Measurements from ENCODE around the gene COL5A2. TPM values are rescaled to one million over a fixed set of nuclear protein-coding genes. Genes with fewer than 3 reads are reported as not detected.

COL5A2 gene
- total RNA-seq, 1 donor from 2014 or later = 0.13 TPM

GRCh38 chr2:189102735-189103134 lies 76.8 kb downstream of the COL5A2 start:
- TF ChIP-seq, protein P1, sequence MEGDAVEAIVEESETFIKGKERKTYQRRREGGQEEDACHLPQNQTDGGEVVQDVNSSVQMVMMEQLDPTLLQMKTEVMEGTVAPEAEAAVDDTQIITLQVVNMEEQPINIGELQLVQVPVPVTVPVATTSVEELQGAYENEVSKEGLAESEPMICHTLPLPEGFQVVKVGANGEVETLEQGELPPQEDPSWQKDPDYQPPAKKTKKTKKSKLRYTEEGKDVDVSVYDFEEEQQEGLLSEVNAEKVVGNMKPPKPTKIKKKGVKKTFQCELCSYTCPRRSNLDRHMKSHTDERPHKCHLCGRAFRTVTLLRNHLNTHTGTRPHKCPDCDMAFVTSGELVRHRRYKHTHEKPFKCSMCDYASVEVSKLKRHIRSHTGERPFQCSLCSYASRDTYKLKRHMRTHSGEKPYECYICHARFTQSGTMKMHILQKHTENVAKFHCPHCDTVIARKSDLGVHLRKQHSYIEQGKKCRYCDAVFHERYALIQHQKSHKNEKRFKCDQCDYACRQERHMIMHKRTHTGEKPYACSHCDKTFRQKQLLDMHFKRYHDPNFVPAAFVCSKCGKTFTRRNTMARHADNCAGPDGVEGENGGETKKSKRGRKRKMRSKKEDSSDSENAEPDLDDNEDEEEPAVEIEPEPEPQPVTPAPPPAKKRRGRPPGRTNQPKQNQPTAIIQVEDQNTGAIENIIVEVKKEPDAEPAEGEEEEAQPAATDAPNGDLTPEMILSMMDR (IDR thresholded peaks at IDR 0.05) = no peak
- intact Hi-C loops (cut with micrococcal nuclease) = no loop called here
- Mint-ChIP-seq H3K27ac (no peak overlapping the region), H3K9me3 (no peaks in the 10 kb centered on the region), H3K4me3 (no peak overlapping the region), H3K27me3 (no peaks in the 10 kb centered on the region), H3K4me1 (no peaks in the 10 kb centered on the region), H3K36me3 (ENCODE audit: low read depth) (no peaks in the 10 kb centered on the region)
- CTCF ChIA-PET = no interaction called here
- no peak for ATAC-seq (ENCODE audit: low read depth)
- POLR2A ChIA-PET = no interaction called here
- no peak for DNase-seq

- ChIA-PET POLR2A (no interaction called here), CTCF (no interaction called here)
- no peaks in the 10 kb centered on the region for H3K9me3 Mint-ChIP-seq
- no peaks in the 10 kb centered on the region for H3K4me1 Mint-ChIP-seq
- intact Hi-C loops (cut with micrococcal nuclease) = loop anchor here (5.0 kb wide), 1 partner anchor 189 kb away; no protein-coding TSS in a partner anchor
- no peak for ATAC-seq (ENCODE audit: low read depth)
- no peaks in the 10 kb centered on the region for H3K36me3 Mint-ChIP-seq (ENCODE audit: low read depth)
- no peaks in the 10 kb centered on the region for H3K27me3 Mint-ChIP-seq
- no peak for DNase-seq
- no peak overlapping the region for H3K4me3 Mint-ChIP-seq
- TF ChIP-seq, protein P1 (IDR thresholded peaks at IDR 0.05) = no peak
- H3K27ac Mint-ChIP-seq = no peak overlapping the region
Measured at GRCh38 chr2:189097934-189098333, 81.6 kb downstream of the COL5A2 start.

DNA sequence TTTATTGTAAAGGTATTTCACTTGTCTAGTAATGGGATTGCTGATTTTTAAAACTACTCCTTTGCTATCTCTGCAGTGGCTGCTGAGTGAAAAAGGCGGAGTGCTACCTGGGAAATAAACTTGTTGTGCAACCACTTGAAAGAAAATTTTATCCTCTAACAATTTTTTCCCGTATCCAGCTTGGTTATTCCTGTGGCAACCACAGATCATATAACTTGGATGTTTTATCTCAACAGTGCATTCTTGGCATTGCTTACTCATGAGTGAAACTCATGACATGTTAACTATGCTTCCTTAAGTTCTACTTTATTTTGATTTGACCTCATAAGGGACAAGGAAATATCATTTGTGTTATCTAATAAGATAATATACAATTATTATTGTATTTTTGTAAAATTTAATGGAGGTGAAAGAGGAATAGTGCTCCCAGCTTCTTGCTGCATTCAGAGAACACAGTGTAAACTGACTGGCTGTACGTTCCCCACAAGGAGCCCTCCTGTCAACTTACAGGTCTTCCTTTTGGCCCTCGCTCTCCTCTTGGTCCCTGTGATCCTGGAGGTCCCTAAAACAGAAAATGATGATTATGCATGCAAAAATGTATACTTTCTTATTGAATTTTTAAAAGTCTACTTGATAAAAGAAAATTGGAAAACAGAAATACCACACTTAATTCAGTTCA lies 82.7 kb downstream of the COL5A2 start:
- TF ChIP-seq, protein P1 (IDR thresholded peaks at IDR 0.05) = no peak
- no peak for ATAC-seq (ENCODE audit: low read depth)
- ChIA-PET POLR2A (no interaction called here), CTCF (no interaction called here)
- Mint-ChIP-seq H3K27ac (no peak overlapping the region), H3K36me3 (ENCODE audit: low read depth) (no peaks in the 10 kb centered on the region), H3K9me3 (no peaks in the 10 kb centered on the region), H3K27me3 (no peaks in the 10 kb centered on the region), H3K4me1 (no peaks in the 10 kb centered on the region), H3K4me3 (no peak overlapping the region)
- intact Hi-C loops (cut with micrococcal nuclease) = loop anchor here (5.0 kb wide), 1 partner anchor 190 kb away; no protein-coding TSS in a partner anchor
- no peak for DNase-seq

GRCh38 chr2:189095101-189095500 lies 84.5 kb downstream of the COL5A2 start:
- POLR2A ChIA-PET = no interaction called here
- Mint-ChIP-seq H3K27me3 (no peaks in the 10 kb centered on the region), H3K4me1 (no peaks in the 10 kb centered on the region), H3K27ac (no peak overlapping the region), H3K9me3 (no peaks in the 10 kb centered on the region), H3K36me3 (ENCODE audit: low read depth) (no peaks in the 10 kb centered on the region), H3K4me3 (no peak overlapping the region)
- ATAC-seq (ENCODE audit: low read depth) (no peak), DNase-seq (no peak)
- intact Hi-C loops (cut with micrococcal nuclease) = loop anchor here (5.0 kb wide), 1 partner anchor 192 kb away; no protein-coding TSS in a partner anchor
- TF ChIP-seq, protein P1 (IDR thresholded peaks at IDR 0.05) = no peak
- CTCF ChIA-PET = interaction anchor here (1.2 to 2.4 kb wide), 3 partner anchors 16 to 41 kb away, joined by 3 to 6 read pairs (median 3); no protein-coding TSS in a partner anchor

- no peak for ATAC-seq (ENCODE audit: low read depth)
- POLR2A ChIA-PET = no interaction called here
Measured at GRCh38 chr2:189092936-189093335, 86.6 kb downstream of the COL5A2 start.

More at GRCh38 chr2:189092936-189093335, 86.6 kb downstream of the COL5A2 start:
- no peaks in the 10 kb centered on the region for H3K4me1 Mint-ChIP-seq
- TF ChIP-seq, protein P1 (IDR thresholded peaks at IDR 0.05) = no peak
- H3K9me3 Mint-ChIP-seq = no peaks in the 10 kb centered on the region
- H3K27ac Mint-ChIP-seq = no peak overlapping the region
- no peaks in the 10 kb centered on the region for H3K36me3 Mint-ChIP-seq (ENCODE audit: low read depth)
- CTCF ChIA-PET = interaction anchor here (1.8 to 2.4 kb wide), 2 partner anchors 14 to 20 kb away, joined by 4 to 6 read pairs; no protein-coding TSS in a partner anchor
- H3K27me3 Mint-ChIP-seq = no peaks in the 10 kb centered on the region
- intact Hi-C loops (cut with micrococcal nuclease) = loop anchor here (5.0 kb wide), 1 partner anchor 979 kb away; no protein-coding TSS in a partner anchor
- no peak for DNase-seq
- H3K4me3 Mint-ChIP-seq = no peak overlapping the region

All from activated B cell treated with CpG ODN at 0.5 μM for 24 hours (primary cell).